ENCODE results near the gene WARS2.
"Not testable (repeated sequence)": the region's sequence is repeated elsewhere in the genome, so short reads cannot be mapped to it uniquely, and the experiment has no call there.

The WARS2 gene

DNA sequence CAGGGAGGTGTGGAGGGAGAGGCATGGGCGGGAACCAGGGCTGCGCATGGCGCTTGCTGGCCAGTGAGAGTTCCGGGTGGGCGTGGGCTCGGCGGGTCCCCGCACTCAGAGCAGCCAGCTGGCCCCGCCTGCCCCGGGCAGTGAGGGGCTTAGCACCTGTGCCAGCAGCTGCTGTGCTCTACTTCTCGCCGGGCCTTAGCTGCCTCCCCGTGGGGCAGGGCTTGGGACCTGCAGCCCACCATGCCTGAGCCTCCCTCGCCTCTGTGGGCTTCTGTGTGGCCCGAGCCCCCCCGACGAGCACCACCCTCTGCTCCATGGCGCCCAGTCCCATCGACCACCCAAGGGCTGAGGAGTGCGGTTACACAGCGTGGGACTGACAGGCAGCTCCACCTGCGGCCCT lies 38.6 kb upstream of the WARS2 start:
- no peaks in the 10 kb centered on the region for H3K4me1 Mint-ChIP-seq
- peaks cover 62% of the 10 kb centered on the region for H3K36me3 Mint-ChIP-seq (ENCODE audit: low read depth)
- peaks cover 17% of the 10 kb centered on the region for H3K9me3 Mint-ChIP-seq

GRCh38 chr1:119172927-119173326 lies 32.5 kb upstream of the WARS2 start:
- not testable (repeated sequence) for H3K4me3 Mint-ChIP-seq; H3K4me1 Mint-ChIP-seq; H3K27ac Mint-ChIP-seq; H3K27me3 Mint-ChIP-seq (ENCODE audit: low read depth)
- peaks cover 79% of the 10 kb centered on the region for H3K36me3 Mint-ChIP-seq (ENCODE audit: low read depth)
- peaks cover 19% of the 10 kb centered on the region for H3K9me3 Mint-ChIP-seq

More for the DNA sequence above, 38.6 kb upstream of the WARS2 start:
- no peak overlapping the region for H3K27ac Mint-ChIP-seq
- no peak for TF ChIP-seq CTCF (IDR thresholded peaks at IDR 0.05; ENCODE audit: unreplicated experiment in 3 of 3)
- H3K4me3 Mint-ChIP-seq, result no peak overlapping the region
- no peaks in the 10 kb centered on the region for H3K27me3 Mint-ChIP-seq (ENCODE audit: low read depth)

GRCh38 chr1:119171381-119172010 lies 31.0 kb upstream of the WARS2 start:
- not testable (repeated sequence) for H3K4me1 Mint-ChIP-seq; H3K27me3 Mint-ChIP-seq (ENCODE audit: low read depth); H3K27ac Mint-ChIP-seq; H3K4me3 Mint-ChIP-seq
- peaks cover 78% of the 10 kb centered on the region for H3K36me3 Mint-ChIP-seq (ENCODE audit: low read depth)
- H3K9me3 Mint-ChIP-seq, result peaks cover 11% of the 10 kb centered on the region

DNA sequence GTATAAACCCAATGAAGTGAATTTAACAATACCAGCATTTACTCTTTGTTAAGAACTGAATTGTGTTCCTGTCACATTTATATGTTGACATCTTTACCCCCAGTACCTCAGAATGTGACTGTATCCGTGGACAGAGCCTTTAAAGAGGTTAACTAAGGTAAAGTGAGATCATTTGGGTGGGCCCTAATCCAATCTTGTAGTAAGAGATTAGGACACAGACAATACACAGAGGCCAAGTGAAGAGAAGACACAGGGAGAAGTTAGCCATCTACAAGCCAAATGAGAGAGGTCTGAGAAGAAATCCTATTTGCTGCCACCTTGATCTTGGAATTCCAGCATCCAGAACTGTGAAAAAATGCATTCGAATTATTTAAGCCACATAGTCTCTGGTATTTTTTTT lies 22.9 kb upstream of the WARS2 start:
- Mint-ChIP-seq H3K4me1 (peaks cover 20% of the 10 kb centered on the region), H3K36me3 (ENCODE audit: low read depth) (peaks cover 65% of the 10 kb centered on the region), H3K4me3 (no peak overlapping the region), H3K27me3 (ENCODE audit: low read depth) (no peaks in the 10 kb centered on the region), H3K9me3 (peaks cover 2% of the 10 kb centered on the region), H3K27ac (no peak overlapping the region)
- no peak for TF ChIP-seq CTCF (IDR thresholded peaks at IDR 0.05; ENCODE audit: unreplicated experiment in 3 of 3)

DNA sequence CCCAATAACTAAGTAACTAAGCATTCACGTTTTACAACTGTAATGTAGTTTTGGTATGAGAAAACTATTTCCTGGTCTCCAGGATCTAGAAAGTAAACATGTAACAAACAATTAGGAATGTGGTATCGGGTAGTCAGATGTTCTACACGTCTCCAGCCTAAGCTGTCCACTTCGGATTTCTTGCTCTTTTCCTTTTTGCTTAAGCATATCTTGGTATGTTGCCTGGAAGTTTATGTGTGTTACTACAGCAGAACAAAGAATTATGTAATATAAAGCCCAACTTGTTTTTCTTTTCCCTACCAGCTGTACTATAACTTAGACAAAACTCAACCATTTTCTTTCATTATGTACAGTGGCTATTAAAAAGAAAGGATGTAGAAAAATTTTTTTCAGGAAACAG lies 20.4 kb upstream of the WARS2 start:
- peaks cover 71% of the 10 kb centered on the region for H3K36me3 Mint-ChIP-seq (ENCODE audit: low read depth)
- peaks cover 2% of the 10 kb centered on the region for H3K9me3 Mint-ChIP-seq
- H3K4me1 Mint-ChIP-seq, result peaks cover 20% of the 10 kb centered on the region
- no peak overlapping the region for H3K4me3 Mint-ChIP-seq
- H3K27ac Mint-ChIP-seq, result peak overlapping the region; percentile 23 to 85 (median 75)
- no peaks in the 10 kb centered on the region for H3K27me3 Mint-ChIP-seq (ENCODE audit: low read depth)
- TF ChIP-seq CTCF (IDR thresholded peaks at IDR 0.05; ENCODE audit: unreplicated experiment in 3 of 3), result no peak

GRCh38 chr1:119160409-119160808 lies 20.0 kb upstream of the WARS2 start:
- H3K27me3 Mint-ChIP-seq (ENCODE audit: low read depth), result no peaks in the 10 kb centered on the region
- peaks cover 7% of the 10 kb centered on the region for H3K9me3 Mint-ChIP-seq
- peak overlapping the region in 2 of 3 experiments; percentile 75 to 85 for H3K27ac Mint-ChIP-seq
- peaks cover 73% of the 10 kb centered on the region for H3K36me3 Mint-ChIP-seq (ENCODE audit: low read depth)
- no peak for TF ChIP-seq CTCF (IDR thresholded peaks at IDR 0.05; ENCODE audit: unreplicated experiment in 3 of 3)
- H3K4me3 Mint-ChIP-seq, result no peak overlapping the region
- peaks cover 20% of the 10 kb centered on the region for H3K4me1 Mint-ChIP-seq

DNA sequence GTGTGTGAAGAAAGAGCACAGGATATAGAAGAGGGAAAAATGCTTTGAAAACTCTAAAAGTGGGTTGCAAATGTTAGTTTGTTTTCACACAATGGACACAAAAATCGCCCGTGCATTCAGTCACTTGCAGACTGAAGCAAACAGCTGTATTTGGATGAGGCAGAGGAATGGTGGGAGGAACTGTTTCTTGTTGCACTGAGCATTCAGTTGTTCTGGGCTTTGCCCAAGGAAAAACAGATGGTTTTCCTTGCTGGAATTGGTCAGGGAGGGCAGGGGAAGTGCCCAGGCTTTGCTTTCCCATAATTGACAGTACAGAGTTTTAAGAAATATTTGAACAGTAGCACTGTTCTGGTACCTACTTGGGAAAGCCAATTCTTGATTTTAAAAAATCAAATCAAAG lies 19.5 kb upstream of the WARS2 start:
- Mint-ChIP-seq H3K36me3 (ENCODE audit: low read depth) (peaks cover 73% of the 10 kb centered on the region), H3K27ac (peak overlapping the region in 2 of 3 experiments; percentile 54 to 77), H3K4me1 (peaks cover 20% of the 10 kb centered on the region), H3K9me3 (peaks cover 10% of the 10 kb centered on the region), H3K4me3 (no peak overlapping the region), H3K27me3 (ENCODE audit: low read depth) (no peaks in the 10 kb centered on the region)
- TF ChIP-seq CTCF (IDR thresholded peaks at IDR 0.05; ENCODE audit: unreplicated experiment in 3 of 3), result no peak

Measured in nephron (organoid).